ENCODE measurements around the gene BTRC.

DNA sequence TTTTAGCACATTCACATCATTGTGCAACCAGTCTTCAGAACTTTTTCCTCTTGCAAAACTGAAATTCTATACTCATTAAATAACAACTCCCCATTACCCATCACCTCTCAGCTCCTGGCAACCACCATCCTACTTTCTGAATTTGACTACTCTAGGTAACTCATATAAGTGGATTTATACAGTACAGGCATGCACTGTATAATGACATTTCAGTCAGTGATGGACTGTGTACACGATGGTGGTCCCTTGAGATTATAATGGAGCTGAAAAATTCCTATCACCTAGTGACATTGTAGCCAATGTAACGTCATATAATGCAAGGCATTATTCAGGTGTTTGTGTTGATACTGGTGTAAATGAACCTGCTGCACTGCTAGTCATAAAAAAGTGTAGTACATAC lies 60.1 kb downstream of the BTRC start:
- TF ChIP-seq EZH2 (IDR thresholded peaks at IDR 0.05; ENCODE audit: insufficient read depth, poor library complexity, severe bottlenecking) (no peak), EZH2phosphoT487 (IDR thresholded peaks at IDR 0.05; ENCODE audit: insufficient read depth, low read depth) (no peak)
